Lower leg skin (tissue), 4 donors: ENCODE measurements around the gene YTHDF1. TPM values are rescaled to one million over a fixed set of nuclear protein-coding genes. Genes with fewer than 3 reads are reported as not detected.

Source experiments
- DNase-seq, 2 donors: peaks; one replicate each; pipeline ENCODE4 v3.0.0-alpha.2; 2019; ENCODE audit warnings: low spot score in 2 of 2
- H3K4me3 ChIP-seq: fragments of 200-600 bp; sonication (generic); 2 replicates; pipeline ENCODE4 v1.5.1; 2017; ENCODE audit warnings: mild to moderate bottlenecking, low read depth; ENCODE audit not compliant: poor library complexity, severe bottlenecking
- CTCF ChIP-seq, 3 donors: fragments of 450-650 bp; IDR thresholded peaks; one replicate each; pipeline ENCODE4 v1.5.1; 2016; ENCODE audit warnings: antibody characterized with exemption in 3 of 3, mild to moderate bottlenecking in 3 of 3, moderate library complexity in 2 of 3
- POLR2A ChIP-seq, 2 donors: fragments of 450-650 bp; IDR thresholded peaks; one replicate each; pipeline ENCODE4 v1.6.1; 2016 to 2017; ENCODE audit warnings: antibody characterized with exemption in 2 of 2, mild to moderate bottlenecking in 1 of 2, moderate library complexity in 1 of 2
- WGBS, 2 donors: methylation state at CpG; one replicate each; pipeline ENCODE4 v1.1.5; 2018; 5-methylcytosine and 5-hydroxymethylcytosine counted together
- intact Hi-C: fragments of 100-400 bp; cut with DNase I; formaldehyde crosslinking; loops from one replicate; pipeline ENCODE4 v1.15.0; 2023; ENCODE audit warnings: low total_unique reads
- total RNA-seq, 4 donors: library from RNA; depleted of rRNA; stranded (reverse); fragments of >200 nt; gene quantifications; one replicate each; pipeline ENCODE4 v1.1.0, GENCODE V29; 2016

The YTHDF1 gene
- total RNA-seq, 4 donors from 2014 or later, result 28.1 to 32.2 (median 30.6) TPM

GRCh38 chr20:63188641-63189321 is 27.1 kb downstream of the YTHDF1 start:
- intact Hi-C loops, result no loop called here
- TF ChIP-seq POLR2A (IDR thresholded peaks at IDR 0.05), result no peak
- TF ChIP-seq CTCF (IDR thresholded peaks at IDR 0.05), result no peak
- DNase-seq, result no peak
- no peak overlapping the region for H3K4me3 ChIP-seq
- WGBS, 2 donors, result 47 to 53% methylated on average over 15 of the region's 15 CpGs

GRCh38 chr20:63188159-63188442 is 27.8 kb downstream of the YTHDF1 start:
- DNase-seq, result no peak
- 66 to 87% methylated on average over 11 to 12 of the region's 13 CpGs for WGBS, 2 donors
- H3K4me3 ChIP-seq, result no peak overlapping the region
- intact Hi-C loops, result no loop called here
- TF ChIP-seq POLR2A (IDR thresholded peaks at IDR 0.05), result no peak
- TF ChIP-seq CTCF (IDR thresholded peaks at IDR 0.05), result no peak

GRCh38 chr20:63187338-63188158 is 28.4 kb downstream of the YTHDF1 start:
- H3K4me3 ChIP-seq, result no peak overlapping the region
- intact Hi-C loops, result no loop called here
- no peak for DNase-seq
- WGBS, 2 donors, result 74 to 77% methylated on average over 5 to 7 of the region's 7 CpGs
- TF ChIP-seq POLR2A (IDR thresholded peaks at IDR 0.05), result no peak
- no peak for TF ChIP-seq CTCF (IDR thresholded peaks at IDR 0.05)

- WGBS, 2 donors, result 85% methylated on average over 7 to 8 of the region's 8 CpGs
These were observed 29.2 kb downstream of the YTHDF1 start for GRCh38 chr20:63186528-63187316.

GRCh38 chr20:63186084-63186483 is 29.8 kb downstream of the YTHDF1 start:
- TF ChIP-seq CTCF (IDR thresholded peaks at IDR 0.05), result no peak
- no peak for TF ChIP-seq POLR2A (IDR thresholded peaks at IDR 0.05)
- H3K4me3 ChIP-seq, result no peak overlapping the region
- 91 to 93% methylated on average over 8 of the region's 8 CpGs for WGBS, 2 donors
- DNase-seq, result no peak
- intact Hi-C loops, result no loop called here

More at GRCh38 chr20:63186528-63187316, 29.2 kb downstream of the YTHDF1 start:
- no peak for DNase-seq
- TF ChIP-seq POLR2A (IDR thresholded peaks at IDR 0.05) (no peak), CTCF (IDR thresholded peaks at IDR 0.05) (no peak)
- intact Hi-C loops, result no loop called here
- H3K4me3 ChIP-seq, result no peak overlapping the region
